ENCODE results near the gene PCDH1.
"Not testable (repeated sequence)": the region's sequence is repeated elsewhere in the genome, so short reads cannot be mapped to it uniquely, and the experiment has no call there.

PCDH1 gene

GRCh38 chr5:141897425-141897824 is 19.2 kb upstream of the PCDH1 start:
- DNase-seq = no peak

- not testable (repeated sequence) for DNase-seq
These were observed 12.2 kb upstream of the PCDH1 start for GRCh38 chr5:141890429-141890828.

- DNase-seq = no peak
These were observed 11.2 kb upstream of the PCDH1 start for GRCh38 chr5:141889282-141889871.

- DNase-seq = no peak
These were observed 5.7 kb upstream of the PCDH1 start for GRCh38 chr5:141883892-141884318.

GRCh38 chr5:141883184-141883891 is 5.1 kb upstream of the PCDH1 start:
- DNase-seq = no peak

- peak; percentile 46 for DNase-seq
These were observed 4.5 kb upstream of the PCDH1 start for GRCh38 chr5:141882594-141883183.

- DNase-seq = no peak
These were observed 3.7 kb upstream of the PCDH1 start for GRCh38 chr5:141881886-141882285.

GRCh38 chr5:141880961-141881801 is 3.0 kb upstream of the PCDH1 start:
- peak; percentile 12 for DNase-seq

GRCh38 chr5:141879941-141880738 is 1.9 kb upstream of the PCDH1 start:
- peak; percentile 25 for DNase-seq

- no peak for DNase-seq
These were observed 1.2 kb upstream of the PCDH1 start for GRCh38 chr5:141879426-141879759.

- peak; percentile 80 for DNase-seq
These were observed 658 bp upstream of the PCDH1 start for GRCh38 chr5:141878711-141879425.

- peak; percentile 30 for DNase-seq
These were observed 639 bp downstream of the PCDH1 start for GRCh38 chr5:141877356-141878185.

- DNase-seq = peak; percentile 30
These were observed 1.4 kb downstream of the PCDH1 start for GRCh38 chr5:141876628-141877355.

GRCh38 chr5:141875795-141876627 is 2.2 kb downstream of the PCDH1 start:
- peak; percentile 19 for DNase-seq

- DNase-seq = no peak
These were observed 3.0 kb downstream of the PCDH1 start for GRCh38 chr5:141875022-141875740.

GRCh38 chr5:141874262-141874964 is 3.8 kb downstream of the PCDH1 start:
- DNase-seq = no peak

GRCh38 chr5:141873933-141874261 is 4.3 kb downstream of the PCDH1 start:
- DNase-seq = no peak
